ENCODE results near the gene TMPRSS6. TPM values are rescaled to one million over a fixed set of nuclear protein-coding genes. Genes with fewer than 3 reads are reported as not detected.

Gene TMPRSS6
- total RNA-seq, 1 donor from 2014 or later = not detected

- no peaks in the 10 kb centered on the region for H3K4me1 ChIP-seq
- intact Hi-C loops (cut with DNase I) = no loop called here
- H3K36me3 ChIP-seq = no peaks in the 10 kb centered on the region
- no peaks in the 10 kb centered on the region for H3K27me3 ChIP-seq
- no peak for DNase-seq (ENCODE audit: extremely low spot score in 2 of 2)
- no peak for TF ChIP-seq CTCF (IDR thresholded peaks at IDR 0.05)
- TF ChIP-seq POLR2A (IDR thresholded peaks at IDR 0.05) = no peak
- TF ChIP-seq POLR2AphosphoS5 (IDR thresholded peaks at IDR 0.05; ENCODE audit: insufficient read depth in 1 of 2, low read depth in 1 of 2) = no peak
- H3K9me3 ChIP-seq = no peaks in the 10 kb centered on the region
- no peak overlapping the region for H3K4me3 ChIP-seq
- no peak overlapping the region for H3K27ac ChIP-seq
These were observed 5.7 kb downstream of the TMPRSS6 start for GRCh38 chr22:37103656-37104452.

- Histone ChIP-seq H3K36me3 (no peaks in the 10 kb centered on the region), H3K4me1 (no peaks in the 10 kb centered on the region), H3K9me3 (no peaks in the 10 kb centered on the region), H3K27me3 (no peaks in the 10 kb centered on the region), H3K27ac (no peak overlapping the region), H3K4me3 (no peak overlapping the region)
- no peak for TF ChIP-seq POLR2A (IDR thresholded peaks at IDR 0.05)
- no peak for TF ChIP-seq POLR2AphosphoS5 (IDR thresholded peaks at IDR 0.05; ENCODE audit: insufficient read depth in 1 of 2, low read depth in 1 of 2)
- no peak for TF ChIP-seq CTCF (IDR thresholded peaks at IDR 0.05)
- DNase-seq (ENCODE audit: extremely low spot score in 2 of 2) = no peak
- intact Hi-C loops (cut with DNase I) = no loop called here
These were observed 6.4 kb downstream of the TMPRSS6 start for GRCh38 chr22:37103151-37103550.

GRCh38 chr22:37101311-37102066 is 8.0 kb downstream of the TMPRSS6 start:
- H3K4me1 ChIP-seq = no peaks in the 10 kb centered on the region
- intact Hi-C loops (cut with DNase I) = no loop called here
- H3K4me3 ChIP-seq = no peak overlapping the region
- DNase-seq (ENCODE audit: extremely low spot score in 2 of 2) = no peak
- H3K27ac ChIP-seq = no peak overlapping the region
- no peaks in the 10 kb centered on the region for H3K27me3 ChIP-seq
- no peaks in the 10 kb centered on the region for H3K36me3 ChIP-seq
- H3K9me3 ChIP-seq = no peaks in the 10 kb centered on the region
- TF ChIP-seq CTCF (IDR thresholded peaks at IDR 0.05) = no peak
- no peak for TF ChIP-seq POLR2AphosphoS5 (IDR thresholded peaks at IDR 0.05; ENCODE audit: insufficient read depth in 1 of 2, low read depth in 1 of 2)
- TF ChIP-seq POLR2A (IDR thresholded peaks at IDR 0.05) = no peak

GRCh38 chr22:37100589-37101127 is 8.9 kb downstream of the TMPRSS6 start:
- intact Hi-C loops (cut with DNase I) = no loop called here
- no peaks in the 10 kb centered on the region for H3K9me3 ChIP-seq
- no peaks in the 10 kb centered on the region for H3K36me3 ChIP-seq
- H3K27me3 ChIP-seq = no peaks in the 10 kb centered on the region
- no peak for TF ChIP-seq POLR2A (IDR thresholded peaks at IDR 0.05)
- no peak for TF ChIP-seq POLR2AphosphoS5 (IDR thresholded peaks at IDR 0.05; ENCODE audit: insufficient read depth in 1 of 2, low read depth in 1 of 2)
- TF ChIP-seq CTCF (IDR thresholded peaks at IDR 0.05) = no peak
- H3K4me3 ChIP-seq = no peak overlapping the region
- H3K27ac ChIP-seq = no peak overlapping the region
- DNase-seq (ENCODE audit: extremely low spot score in 2 of 2) = no peak
- no peaks in the 10 kb centered on the region for H3K4me1 ChIP-seq
